COR-L47 (cell line): ENCODE data around the gene PRR19.

Source experiments
- DNase-seq: peaks from one replicate; lab custom pipeline; 2025; lab: John Stamatoyannopoulos, UW

Gene PRR19

GRCh38 chr19:42271861-42272534, 29.9 kb upstream of the PRR19 start:
- DNase-seq: no peak

GRCh38 chr19:42272535-42272897, 29.4 kb upstream of the PRR19 start:
- no peak for DNase-seq

GRCh38 chr19:42272989-42273406, 28.9 kb upstream of the PRR19 start:
- DNase-seq: no peak

DNA sequence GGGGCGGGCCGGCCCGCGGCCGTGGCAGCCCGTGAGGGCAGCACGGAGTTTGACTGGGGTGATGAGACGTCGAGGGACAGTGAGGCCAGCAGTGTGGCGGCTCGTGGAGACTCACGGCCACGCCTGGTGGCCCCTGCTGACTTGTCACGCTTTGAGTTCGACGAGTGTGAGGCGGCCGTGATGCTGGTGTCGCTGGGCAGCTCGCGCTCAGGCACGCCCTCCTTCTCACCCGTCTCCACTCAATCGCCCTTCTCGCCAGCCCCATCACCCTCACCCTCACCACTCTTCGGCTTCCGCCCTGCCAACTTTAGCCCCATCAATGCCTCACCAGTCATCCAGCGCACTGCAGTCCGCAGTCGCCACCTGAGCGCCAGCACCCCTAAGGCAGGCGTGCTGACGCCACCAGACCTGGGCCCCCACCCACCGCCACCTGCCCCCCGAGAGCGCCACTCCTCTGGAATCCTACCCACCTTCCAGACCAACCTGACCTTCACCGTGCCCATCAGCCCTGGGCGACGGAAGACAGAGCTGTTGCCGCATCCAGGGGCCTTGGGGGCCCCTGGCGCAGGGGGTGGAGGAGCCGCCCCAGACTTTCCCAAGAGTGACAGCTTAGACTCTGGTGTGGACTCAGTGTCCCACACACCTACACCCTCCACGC, 28.4 kb upstream of the PRR19 start:
- DNase-seq: no peak

- no peak for DNase-seq
Observed at GRCh38 chr19:42274065-42274682, 27.8 kb upstream of the PRR19 start.

DNA sequence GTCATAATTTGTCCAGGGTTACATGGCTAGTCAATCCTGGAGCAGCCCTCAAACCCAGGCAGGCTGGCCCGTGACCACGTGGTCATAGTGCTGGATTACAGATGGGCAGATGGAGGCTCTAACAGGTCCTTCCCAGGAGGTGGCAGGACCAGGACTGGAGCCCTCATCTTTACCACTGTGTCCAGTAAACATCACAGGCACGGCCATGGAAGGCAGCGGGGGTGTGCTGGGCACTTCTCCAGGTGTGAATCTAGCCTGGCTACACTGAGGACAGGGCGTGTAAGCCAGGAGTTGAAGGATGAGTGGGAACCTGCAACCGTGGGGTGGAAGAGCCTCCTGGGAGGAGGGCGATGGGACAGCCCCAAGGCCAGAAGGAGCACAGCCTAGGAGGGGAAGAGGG, 26.8 kb upstream of the PRR19 start:
- no peak for DNase-seq

- no peak for DNase-seq
Observed at GRCh38 chr19:42275517-42275916, 26.4 kb upstream of the PRR19 start.

GRCh38 chr19:42276284-42276683, 25.6 kb upstream of the PRR19 start:
- no peak for DNase-seq

DNA sequence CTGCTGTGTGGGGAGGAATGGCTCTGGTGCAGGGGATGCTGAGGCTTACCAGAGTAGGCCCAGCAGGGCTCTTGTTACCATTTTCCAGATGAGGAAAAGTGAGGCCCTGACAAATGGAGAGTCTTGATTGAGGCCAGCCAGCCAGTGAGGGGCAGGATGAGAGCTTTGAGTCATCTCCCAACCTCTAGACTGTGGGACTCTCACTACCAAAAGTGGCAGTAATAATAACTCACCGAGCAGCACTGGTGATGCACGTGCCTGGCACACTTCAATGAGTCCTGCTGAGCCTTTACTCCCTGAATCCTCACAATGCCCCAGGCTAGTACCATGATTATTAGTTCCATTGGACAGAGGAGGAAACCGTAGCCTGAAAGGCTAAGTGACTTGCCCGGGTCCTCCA, 25.1 kb upstream of the PRR19 start:
- no peak for DNase-seq

DNA sequence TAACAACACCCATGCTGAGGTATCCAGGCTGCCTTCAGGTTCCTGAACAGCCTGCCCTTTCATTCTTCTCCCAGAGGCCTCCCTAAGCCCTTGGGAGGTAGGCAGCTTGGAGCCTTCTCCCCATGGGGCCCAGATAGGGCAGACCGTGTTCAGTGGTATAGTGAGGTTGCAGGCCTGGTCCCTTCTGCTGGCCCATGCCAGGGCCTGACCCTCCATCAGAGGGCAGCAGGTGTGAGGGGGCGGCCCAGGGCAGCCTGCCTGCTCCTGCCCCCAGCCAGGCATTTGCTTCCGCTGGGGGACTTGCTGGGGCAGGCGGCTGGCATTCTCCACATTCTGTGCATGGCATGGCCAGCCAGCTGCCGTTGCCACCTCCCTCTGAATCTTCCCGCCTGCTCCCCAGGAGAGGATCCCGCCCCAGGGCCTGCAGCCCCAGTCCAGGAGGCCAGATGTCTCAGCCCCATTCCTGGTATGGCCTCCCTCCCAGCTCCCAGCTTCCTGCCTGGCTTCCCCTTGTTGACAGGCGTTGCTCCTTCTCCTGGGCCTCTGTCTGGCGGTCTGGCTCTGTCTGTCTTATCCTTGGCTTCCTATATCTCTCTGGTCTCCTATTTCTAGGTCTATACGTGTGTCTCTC, 24.0 kb upstream of the PRR19 start:
- peak; percentile 21 for DNase-seq

- DNase-seq: no peak
Observed at GRCh38 chr19:42278452-42279154, 23.3 kb upstream of the PRR19 start.

- no peak for DNase-seq
Observed at GRCh38 chr19:42279155-42279901, 22.6 kb upstream of the PRR19 start.

DNA sequence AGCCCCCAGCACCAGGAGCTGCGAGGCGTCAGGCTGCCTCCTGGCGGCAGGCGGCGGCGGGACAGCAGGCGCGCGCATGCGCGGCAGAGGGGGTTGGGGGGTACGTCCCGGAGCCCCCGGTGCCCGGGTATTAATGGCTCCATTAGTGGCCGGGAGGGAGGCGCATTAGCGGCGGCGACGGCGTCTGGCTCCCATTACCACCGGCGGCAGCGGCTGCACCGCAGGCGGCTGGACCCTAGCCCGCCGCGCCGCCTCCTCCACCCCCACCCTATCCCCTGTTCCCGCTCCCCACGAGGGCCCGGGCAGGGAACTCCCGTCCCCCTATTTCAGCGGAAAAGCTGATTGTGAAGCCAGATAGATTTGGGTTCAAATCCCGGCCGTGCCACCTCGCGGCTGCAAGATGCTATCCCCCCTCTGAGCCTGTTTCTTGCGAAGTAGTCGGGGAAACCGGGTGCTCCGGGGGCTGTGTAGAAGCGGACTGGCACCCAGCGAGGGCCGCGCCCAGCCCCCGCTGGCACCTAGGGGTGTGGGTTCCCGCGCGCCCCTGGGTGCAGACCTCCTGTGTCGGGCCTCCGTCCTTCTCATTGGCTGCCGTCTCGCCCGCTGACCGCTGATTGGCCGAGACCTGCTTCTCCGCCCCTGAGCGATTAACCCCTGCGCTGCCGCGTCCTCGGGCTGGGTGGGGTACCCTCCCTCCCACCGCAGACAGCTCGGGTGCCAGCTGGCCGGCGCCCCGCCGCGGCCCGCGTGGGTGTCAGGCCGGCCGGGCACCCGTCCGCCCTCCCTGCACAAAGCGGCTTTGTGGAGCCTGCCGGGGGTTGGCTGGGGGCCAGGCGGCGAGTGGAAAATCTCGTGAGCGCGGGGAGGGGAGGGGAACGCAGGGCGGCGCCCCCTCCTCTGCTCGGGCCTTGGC, 21.8 kb upstream of the PRR19 start:
- peak; percentile 97 for DNase-seq

GRCh38 chr19:42280815-42281145, 21.2 kb upstream of the PRR19 start:
- no peak for DNase-seq

DNA sequence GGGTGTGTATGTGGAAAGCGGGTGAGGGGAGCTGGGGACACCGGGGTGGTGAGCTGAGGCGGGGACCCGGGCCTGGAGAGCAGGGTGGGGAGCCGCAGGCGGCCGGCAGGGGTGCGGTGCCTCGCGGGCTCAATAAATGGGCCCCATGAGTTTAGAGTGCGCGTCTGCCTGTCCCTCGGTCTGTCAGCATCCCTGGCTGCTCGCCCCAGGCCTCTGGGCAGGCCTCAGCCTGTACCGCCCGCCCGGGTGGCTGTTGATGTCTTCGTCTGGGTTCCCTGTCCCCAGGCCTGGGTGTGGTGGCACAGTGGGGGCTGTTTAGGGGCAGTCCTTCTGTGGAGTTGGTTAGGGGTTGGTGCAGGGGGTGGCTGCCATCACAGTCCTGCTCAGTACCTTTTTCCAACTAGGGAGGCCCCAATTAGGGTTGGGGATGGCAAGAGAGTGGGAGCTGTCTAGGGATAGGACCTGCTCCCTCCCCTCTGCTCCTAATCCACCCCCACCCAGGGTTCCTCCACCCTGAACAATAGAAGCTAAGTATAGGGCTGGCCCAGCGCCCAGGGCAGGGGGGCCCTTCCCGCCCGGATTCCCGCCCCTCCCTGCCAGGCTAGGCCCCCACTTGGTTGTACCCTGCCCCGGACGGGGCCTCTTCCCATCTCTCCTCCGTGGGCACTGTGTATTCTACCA, 20.6 kb upstream of the PRR19 start:
- peak; percentile 96 for DNase-seq

GRCh38 chr19:42281827-42282762, 19.8 kb upstream of the PRR19 start:
- peak; percentile 79 for DNase-seq

GRCh38 chr19:42282819-42283187, 19.1 kb upstream of the PRR19 start:
- DNase-seq: no peak

DNA sequence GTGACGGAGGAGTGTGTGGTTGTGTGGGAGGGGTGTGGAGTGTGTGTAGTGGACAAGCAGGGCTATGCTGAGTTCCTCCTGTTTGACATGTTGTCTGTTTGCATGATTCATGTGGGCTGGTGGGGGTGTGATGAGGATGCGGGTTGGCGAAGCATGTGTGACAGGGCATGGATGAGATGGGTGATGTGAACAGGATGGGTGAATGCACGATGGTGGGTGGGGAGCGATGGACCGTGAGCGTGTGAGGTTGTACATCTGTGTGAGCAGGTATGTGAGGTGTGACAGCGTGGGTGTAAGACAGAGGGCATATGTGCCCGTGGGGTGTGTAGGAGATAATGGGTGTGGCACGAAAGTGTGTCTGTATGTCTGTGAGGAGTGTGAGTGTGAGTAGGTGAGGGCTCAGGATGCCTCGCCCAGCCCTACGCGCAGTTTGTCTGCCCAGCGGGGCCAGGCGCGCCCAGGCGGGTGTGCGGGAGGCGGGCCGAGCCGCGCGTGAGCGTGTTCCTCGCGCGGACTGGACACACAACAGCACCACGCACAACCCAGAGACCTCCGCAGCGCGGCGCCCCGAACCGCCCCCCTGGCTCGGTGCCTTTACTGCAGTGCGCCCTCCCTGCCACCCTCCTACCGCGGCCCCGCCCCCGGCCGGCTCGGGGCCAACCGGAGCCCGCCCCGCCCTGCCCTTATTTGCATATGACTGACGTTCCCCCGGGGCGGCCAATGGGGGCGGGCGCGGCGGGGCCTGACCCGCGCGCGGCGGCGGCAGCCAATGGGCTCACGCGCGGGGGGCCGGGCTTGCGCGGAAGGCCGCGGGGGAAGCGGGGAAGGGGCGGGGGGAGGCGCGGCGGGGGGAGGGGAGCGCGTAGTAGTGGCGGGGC, 18.5 kb upstream of the PRR19 start:
- DNase-seq: peak; percentile 94
